Skeletal muscle satellite cell (primary cell): ENCODE measurements around the gene PEX6.

Experiments
- H3K27me3 ChIP-seq: 2 replicates; pipeline ENCODE4 v1.7.0; 2013; ENCODE audit warnings: low read length; ENCODE audit not compliant: control insufficient read depth, insufficient read depth
- H3K36me3 ChIP-seq: 2 replicates; pipeline ENCODE4 v1.7.0; 2013; ENCODE audit warnings: mild to moderate bottlenecking, control low read depth, low read length; ENCODE audit not compliant: insufficient read depth
- H3K4me1 ChIP-seq: 2 replicates; pipeline ENCODE4 v1.7.0; 2013; ENCODE audit warnings: low read length; ENCODE audit not compliant: control insufficient read depth, insufficient read depth
- H3K4me2 ChIP-seq: 2 replicates; pipeline ENCODE4 v1.7.0; 2013; ENCODE audit warnings: mild to moderate bottlenecking, low read length
- H3K4me3 ChIP-seq: 2 replicates; pipeline ENCODE4 v1.7.0; 2013; ENCODE audit warnings: low read length
- H3K9ac ChIP-seq: 2 replicates; pipeline ENCODE4 v1.7.0; 2013; ENCODE audit warnings: mild to moderate bottlenecking, low read depth, low read length, moderate library complexity
- H3K9me3 ChIP-seq: replicated peaks from 2 replicates; pipeline ENCODE4 v1.7.0; 2013; ENCODE audit warnings: mild to moderate bottlenecking, control low read depth, low read length

The PEX6 gene

DNA sequence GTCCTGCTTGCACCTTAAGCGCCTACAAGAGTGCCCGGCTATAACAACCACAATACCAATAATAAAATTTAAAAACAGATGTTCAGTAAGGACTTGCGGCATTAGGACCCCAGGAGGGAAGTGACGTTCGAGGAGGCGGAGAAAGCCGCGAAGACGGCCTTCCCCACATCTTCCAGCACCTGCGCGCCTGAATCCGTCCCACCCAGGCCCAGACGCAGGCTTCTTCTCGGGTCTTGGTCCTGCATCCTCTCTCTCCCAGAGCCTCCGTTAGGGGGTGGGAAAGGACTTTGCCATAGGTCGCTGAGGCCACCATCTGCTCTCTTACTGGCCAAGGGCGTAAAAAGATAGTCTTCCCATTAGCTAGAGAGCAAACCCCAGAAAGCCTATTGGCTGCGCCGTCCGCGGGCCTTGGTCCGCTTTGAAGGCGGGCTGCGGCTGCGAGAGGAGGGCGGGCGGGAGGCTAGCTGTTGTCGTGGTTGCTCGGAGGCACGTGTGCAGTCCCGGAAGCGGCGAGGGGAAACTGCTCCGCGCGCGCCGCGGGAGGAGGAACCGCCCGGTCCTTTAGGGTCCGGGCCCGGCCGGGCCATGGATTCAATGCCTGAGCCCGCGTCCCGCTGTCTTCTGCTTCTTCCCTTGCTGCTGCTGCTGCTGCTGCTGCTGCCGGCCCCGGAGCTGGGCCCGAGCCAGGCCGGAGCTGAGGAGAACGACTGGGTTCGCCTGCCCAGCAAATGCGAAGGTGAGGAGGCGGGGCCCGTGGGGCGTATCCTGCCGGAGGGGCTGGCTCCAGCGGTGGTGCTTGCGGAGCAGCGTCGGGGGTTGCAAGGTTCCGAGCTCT is 49.8 kb downstream of the PEX6 start, which contains the start of gene CNPY3:
TSS of gene CNPY3 (plus strand) at position 495 of the 835 bp plus-strand sequence. CDS start at position 586, 91 bp downstream.
- Histone ChIP-seq H3K9me3 (no peaks in the 10 kb centered on the region), H3K4me1 (peaks cover 17% of the 10 kb centered on the region), H3K27me3 (no peaks in the 10 kb centered on the region), H3K4me3 (peak within 1 kb of the TSS; percentile 92), H3K36me3 (peaks cover 3% of the 10 kb centered on the region), H3K9ac (peak within 1 kb of the TSS; percentile 85), H3K4me2 (peak within 1 kb of the TSS; percentile 98)

DNA sequence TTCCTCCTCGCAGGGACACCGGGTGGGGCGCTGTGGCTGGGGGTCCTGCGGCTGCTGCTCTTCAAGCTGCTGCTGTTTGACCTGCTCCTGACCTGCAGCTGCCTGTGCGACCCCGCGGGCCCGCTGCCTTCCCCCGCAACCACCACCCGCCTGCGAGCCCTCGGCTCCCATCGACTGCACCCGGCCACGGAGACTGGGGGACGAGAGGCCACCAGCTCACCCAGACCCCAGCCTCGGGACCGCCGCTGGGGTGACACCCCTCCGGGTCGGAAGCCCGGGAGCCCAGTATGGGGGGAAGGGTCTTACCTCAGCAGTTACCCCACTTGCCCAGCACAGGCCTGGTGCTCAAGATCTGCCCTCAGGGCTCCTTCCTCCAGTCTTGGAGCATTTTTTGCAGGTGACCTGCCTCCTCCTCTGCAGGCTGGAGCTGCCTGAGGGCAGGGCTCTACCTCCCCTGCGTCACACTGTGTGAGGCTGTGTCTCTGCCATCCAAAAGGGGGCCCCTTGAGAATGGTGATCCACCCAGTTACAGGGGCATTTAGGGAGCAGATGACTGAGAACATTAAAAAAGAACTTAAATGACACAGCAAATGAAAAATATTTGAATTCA is 53.6 kb downstream of the PEX6 start:
- no peak overlapping the region for H3K4me2 ChIP-seq
- no peaks in the 10 kb centered on the region for H3K9me3 ChIP-seq
- no peak overlapping the region for H3K4me3 ChIP-seq
- H3K9ac ChIP-seq, result no peak overlapping the region
- H3K36me3 ChIP-seq, result no peaks in the 10 kb centered on the region
- peaks cover 17% of the 10 kb centered on the region for H3K4me1 ChIP-seq
- H3K27me3 ChIP-seq, result no peaks in the 10 kb centered on the region

GRCh38 chr6:42923666-42924065 is 55.3 kb downstream of the PEX6 start:
- Histone ChIP-seq H3K4me1 (peaks cover 16% of the 10 kb centered on the region), H3K4me2 (no peak overlapping the region), H3K27me3 (no peaks in the 10 kb centered on the region), H3K9me3 (no peaks in the 10 kb centered on the region), H3K36me3 (no peaks in the 10 kb centered on the region), H3K4me3 (no peak overlapping the region), H3K9ac (no peak overlapping the region)

DNA sequence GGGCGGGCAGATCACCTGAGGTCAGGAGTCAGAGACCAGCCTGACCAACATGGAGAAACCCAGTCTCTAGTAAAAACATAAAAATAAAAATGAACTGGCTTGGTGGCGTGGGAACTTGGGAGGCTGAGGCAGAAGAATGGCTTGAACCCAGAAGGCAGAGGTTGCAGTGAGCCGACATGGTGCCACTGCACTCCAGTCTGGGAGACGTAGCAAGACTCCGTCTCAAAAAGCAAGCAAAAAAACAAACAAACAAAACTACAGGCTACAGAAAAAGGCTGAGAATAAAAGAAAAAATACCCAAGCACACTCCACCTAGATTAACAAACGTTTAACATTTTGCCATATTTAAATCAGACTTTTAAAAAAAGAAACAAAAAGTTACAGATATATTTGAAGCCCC is 57.2 kb downstream of the PEX6 start:
- H3K4me3 ChIP-seq, result no peak overlapping the region
- no peaks in the 10 kb centered on the region for H3K27me3 ChIP-seq
- no peak overlapping the region for H3K9ac ChIP-seq

DNA sequence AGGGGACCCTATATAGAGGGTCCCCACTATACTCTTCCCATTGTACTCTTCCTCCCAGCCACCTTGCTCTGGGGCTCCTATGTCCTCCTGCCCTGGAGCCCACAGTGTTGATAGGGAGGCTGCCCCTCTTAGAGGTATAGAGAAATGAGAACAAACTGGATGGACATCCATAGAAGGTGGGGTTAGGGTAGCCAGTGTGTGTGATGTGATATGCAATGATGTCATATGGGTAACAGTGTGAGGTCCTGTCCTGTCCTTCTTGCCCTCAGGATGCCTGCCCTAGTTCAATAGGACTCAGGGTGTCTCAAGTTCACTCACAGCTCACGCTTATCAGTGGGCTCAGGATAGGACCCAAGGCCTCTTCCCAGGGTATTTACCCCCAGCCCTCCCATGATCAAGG is 62.7 kb downstream of the PEX6 start:
- Histone ChIP-seq H3K27me3 (peaks cover 4% of the 10 kb centered on the region), H3K9ac (no peak overlapping the region), H3K36me3 (no peaks in the 10 kb centered on the region), H3K4me3 (no peak overlapping the region), H3K9me3 (no peaks in the 10 kb centered on the region), H3K4me1 (peaks cover 12% of the 10 kb centered on the region), H3K4me2 (no peak overlapping the region)

More for the DNA sequence above, 57.2 kb downstream of the PEX6 start:
- peaks cover 11% of the 10 kb centered on the region for H3K4me1 ChIP-seq
- H3K9me3 ChIP-seq, result no peaks in the 10 kb centered on the region
- H3K36me3 ChIP-seq, result no peaks in the 10 kb centered on the region
- H3K4me2 ChIP-seq, result no peak overlapping the region

DNA sequence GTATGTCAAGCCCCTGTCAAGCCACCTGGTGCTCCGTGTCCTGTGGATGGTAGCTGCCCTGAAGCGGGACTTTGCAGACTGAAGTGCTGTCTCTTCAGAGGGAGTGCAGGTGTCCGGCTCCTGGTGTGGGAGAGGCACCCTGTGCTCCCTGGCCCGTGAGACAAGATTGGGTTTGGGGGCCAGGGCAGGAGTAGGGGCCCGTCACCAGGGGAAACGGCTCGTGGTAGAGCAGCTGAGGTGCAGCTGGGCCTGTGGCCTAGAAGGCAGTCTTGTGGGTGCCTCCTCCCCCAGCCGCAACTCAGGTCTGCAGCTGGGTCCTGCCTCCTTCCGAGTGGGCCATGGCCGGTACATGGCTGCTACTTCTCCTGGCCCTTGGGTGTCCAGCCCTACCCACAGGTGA is 63.2 kb downstream of the PEX6 start, which contains the start of gene PTCRA:
TSS of gene PTCRA (plus strand) at position 322 of the 400 bp plus-strand sequence. CDS start at position 339, 17 bp downstream.
- Histone ChIP-seq H3K9me3 (no peaks in the 10 kb centered on the region), H3K36me3 (no peaks in the 10 kb centered on the region), H3K27me3 (peaks cover 4% of the 10 kb centered on the region), H3K4me2 (no peak within 1 kb of the TSS), H3K4me1 (peaks cover 12% of the 10 kb centered on the region), H3K9ac (no peak within 1 kb of the TSS), H3K4me3 (no peak within 1 kb of the TSS)

DNA sequence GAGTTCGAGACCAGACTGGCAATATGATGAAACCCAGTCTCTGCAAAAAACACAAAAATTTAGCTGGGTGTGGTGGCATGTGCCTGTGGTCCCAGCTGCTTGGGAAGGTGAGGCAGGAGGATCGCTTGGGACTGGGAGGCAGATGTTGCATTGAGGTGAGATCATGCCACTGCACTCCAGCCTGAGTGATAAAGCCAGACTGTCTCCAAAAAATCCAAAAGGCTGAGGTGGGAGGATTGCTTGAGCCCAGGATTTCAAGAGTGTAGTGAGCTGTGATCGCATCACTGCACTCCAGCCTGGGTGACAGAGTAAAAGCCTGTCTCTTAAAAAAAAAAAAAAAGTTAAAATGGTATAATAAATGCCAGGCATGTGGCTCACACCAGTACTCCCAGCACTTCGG is 64.4 kb downstream of the PEX6 start:
- H3K9me3 ChIP-seq, result no peaks in the 10 kb centered on the region
- no peak overlapping the region for H3K9ac ChIP-seq
- peaks cover 7% of the 10 kb centered on the region for H3K4me1 ChIP-seq
- no peak overlapping the region for H3K4me2 ChIP-seq
- H3K36me3 ChIP-seq, result no peaks in the 10 kb centered on the region
- no peak overlapping the region for H3K4me3 ChIP-seq
- H3K27me3 ChIP-seq, result peaks cover 4% of the 10 kb centered on the region
